GM19043 (cell line): Measurements from ENCODE around the gene PDE4D.
A peak's percentile ranks its signal among the peaks of the same experiment; 100 is the strongest.
"Not testable (repeated sequence)": the region's sequence is repeated elsewhere in the genome, so short reads cannot be mapped to it uniquely, and the experiment has no call there.

Source experiments
- ATAC-seq: cut with Tn5 transposase; IDR thresholded peaks from one replicate; pipeline ENCODE4 v1.9.1; 2021; ENCODE audit warnings: low read depth; ENCODE audit not compliant: unreplicated experiment

The PDE4D gene

GRCh38 chr5:59748036-59748663 lies 145.4 kb downstream of the PDE4D start:
- not testable (repeated sequence) for ATAC-seq

DNA sequence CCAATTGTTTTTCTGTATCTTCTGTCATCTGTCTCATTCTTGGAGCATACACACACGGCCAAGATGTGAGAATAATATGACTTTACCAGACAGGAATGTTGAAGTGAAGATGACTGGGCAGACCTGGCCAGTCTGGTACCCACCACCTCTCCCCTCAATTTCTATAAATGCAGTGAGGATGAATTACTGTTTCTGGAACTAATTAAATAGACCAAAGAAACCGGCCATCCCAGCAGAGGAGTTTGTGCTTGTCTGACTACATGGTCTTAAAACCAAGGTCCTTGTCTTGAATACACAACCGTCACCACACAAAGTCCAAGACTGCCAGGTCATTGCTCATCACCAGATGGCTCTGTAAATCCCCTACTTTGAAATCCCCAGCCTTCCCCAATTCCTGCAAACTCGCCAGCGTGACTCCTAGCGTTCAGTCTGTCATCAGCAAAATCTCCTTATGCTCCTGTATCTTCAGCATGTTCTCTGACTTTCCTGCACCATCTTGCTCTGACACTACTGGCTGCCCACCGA lies 147.2 kb downstream of the PDE4D start:
- ATAC-seq = no peak

GRCh38 chr5:59745415-59745863 lies 148.1 kb downstream of the PDE4D start:
- ATAC-seq = no peak

- ATAC-seq = no peak
Measured at GRCh38 chr5:59744531-59744992, 149.0 kb downstream of the PDE4D start.

DNA sequence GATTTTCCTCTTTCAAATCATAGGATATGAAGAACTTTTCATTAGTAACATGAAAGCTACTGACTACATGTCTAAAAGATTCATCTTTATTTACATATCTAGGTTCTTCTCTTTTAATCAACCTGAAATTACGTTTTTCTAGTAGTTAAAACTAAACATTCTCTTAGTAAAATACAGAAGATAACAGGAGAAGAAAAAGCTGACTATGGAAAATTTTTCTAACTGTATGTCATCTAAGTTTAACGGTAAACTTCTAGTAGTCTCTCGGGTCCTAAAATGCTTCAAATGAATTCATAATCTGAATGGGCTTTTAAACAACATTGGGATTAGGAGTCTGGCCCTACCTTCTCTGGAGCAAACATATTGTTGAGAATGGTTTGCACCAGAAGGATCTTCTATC lies 151.9 kb downstream of the PDE4D start:
- no peak for ATAC-seq

DNA sequence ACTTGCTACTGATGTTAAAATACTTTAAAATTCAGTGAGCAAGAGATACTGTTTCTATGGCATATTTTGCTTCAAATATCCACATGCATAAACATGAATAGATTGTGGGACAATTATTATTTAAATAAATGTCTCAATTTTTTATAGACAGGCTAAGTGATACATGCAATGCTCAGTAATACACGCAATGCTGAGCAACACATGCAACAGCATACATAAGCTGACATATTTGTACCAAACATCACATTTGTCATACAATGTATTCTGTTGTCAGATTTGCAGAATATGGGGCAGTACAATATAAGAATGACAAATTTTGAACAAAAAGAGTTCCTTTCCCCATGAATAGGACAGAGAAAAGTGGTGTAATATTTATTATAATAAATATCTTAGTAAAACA lies 155.5 kb downstream of the PDE4D start:
- no peak for ATAC-seq

- ATAC-seq = no peak
Measured at GRCh38 chr5:59732806-59733205, 160.7 kb downstream of the PDE4D start.

DNA sequence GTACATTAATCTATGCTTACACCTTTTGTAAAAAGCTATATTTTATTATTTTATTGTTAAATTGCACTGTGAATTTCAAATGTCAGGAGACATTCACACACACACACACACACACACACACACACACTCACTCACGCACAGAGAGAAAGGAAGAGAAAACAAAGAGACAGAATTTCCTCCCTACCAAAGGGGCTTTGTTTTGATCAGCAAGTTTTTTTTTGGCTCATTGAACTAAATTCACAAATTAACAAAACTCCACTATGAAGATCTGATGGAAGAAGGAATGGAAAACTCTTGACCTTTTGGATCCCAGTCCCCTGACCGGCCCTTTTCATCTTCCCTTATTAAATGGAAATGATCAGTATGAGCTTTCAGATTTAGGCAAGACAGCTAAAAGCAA lies 161.2 kb downstream of the PDE4D start:
- ATAC-seq = no peak

DNA sequence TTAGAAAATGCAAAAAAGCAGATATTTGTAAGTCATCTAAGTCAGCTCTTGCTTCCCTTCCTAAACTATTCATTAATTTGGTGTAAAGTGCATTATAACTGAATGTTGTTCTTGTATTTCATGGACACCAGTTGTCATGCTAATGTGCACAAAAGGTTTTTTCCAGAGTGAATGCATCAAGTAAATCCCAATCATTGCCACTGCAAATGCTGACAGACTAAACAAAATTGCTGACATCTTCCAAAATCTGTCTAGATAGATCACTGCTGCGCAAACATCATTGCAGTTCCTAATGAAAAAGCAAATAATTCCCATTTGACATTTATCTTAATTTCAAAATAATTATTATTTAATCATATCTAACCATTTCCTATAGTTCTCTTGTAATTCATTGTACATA lies 161.7 kb downstream of the PDE4D start:
- no peak for ATAC-seq

DNA sequence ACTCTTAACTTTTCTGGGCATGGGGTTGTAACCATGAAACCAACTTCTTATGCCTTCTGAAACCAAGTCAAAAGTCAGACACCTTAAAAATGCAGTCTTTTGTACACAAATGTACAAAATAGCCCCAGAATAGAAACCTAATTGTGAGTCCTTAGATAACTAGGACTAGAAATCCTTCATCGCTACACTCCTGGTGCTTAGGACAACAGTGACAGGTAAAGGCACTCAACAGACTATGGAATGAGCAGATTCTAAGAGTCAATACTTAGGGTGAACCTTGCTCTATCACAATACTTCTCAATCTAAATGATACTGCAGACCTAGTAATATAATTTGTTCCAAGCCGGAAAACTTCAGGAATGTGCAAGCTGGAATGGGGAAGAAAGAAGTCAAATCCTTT lies 163.7 kb downstream of the PDE4D start:
- ATAC-seq = no peak

DNA sequence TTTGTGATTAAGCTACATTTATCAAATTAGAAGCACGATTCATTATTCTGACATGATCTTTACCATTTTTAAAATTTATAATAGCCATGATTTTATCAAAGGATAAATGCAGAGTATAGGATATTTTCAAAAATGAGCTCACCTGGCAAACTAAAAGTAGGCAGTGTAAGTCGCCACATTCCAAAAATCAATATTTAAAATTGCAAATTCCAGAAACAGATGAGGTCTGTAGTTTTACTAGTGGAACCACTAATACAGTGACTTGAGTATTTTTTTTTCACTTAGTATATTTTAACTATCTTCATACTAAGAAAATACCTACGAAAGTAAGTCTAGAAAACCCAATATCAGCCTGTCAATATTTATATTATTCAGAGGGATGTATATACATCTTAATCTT lies 164.2 kb downstream of the PDE4D start:
- no peak for ATAC-seq

DNA sequence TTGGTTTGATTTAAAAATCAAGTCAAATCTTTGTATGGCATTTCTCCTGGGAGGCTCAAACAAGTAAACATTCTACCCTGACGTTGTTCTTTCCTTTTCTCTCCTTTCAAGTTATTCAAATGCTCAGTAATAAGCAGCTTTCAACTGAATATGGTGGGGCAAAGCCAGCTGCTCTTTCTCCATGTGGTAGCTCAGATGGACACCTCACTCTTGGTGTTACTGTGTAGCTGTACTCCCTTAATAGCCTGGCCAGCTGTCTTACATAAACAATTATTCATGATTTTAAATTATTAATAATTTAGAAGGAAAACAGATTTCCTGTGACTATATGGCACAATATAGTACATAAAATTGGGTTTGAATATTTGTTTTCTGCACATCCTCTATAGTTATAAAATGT lies 165.2 kb downstream of the PDE4D start:
- ATAC-seq = no peak

- no peak for ATAC-seq
Measured at GRCh38 chr5:59727186-59727585, 166.3 kb downstream of the PDE4D start.

DNA sequence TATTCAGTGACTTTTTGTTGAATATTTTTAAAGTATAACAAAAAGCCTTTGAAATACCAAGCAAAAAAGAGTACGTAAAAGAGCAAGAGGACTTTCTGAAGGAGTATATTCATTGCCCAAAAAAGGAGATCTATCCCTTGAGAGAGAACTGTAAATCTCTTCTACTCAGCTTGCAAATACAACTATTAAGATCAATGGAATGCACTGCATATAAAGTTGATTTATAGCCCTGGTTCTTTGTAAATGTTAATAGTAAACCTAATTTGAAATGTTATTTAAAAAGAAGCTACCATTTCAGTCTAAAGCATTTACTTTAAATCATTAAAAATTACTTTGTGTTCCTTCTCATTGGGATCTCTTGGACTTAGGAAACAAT lies 168.1 kb downstream of the PDE4D start:
- ATAC-seq = no peak

- peak; percentile 98 for ATAC-seq
Measured at GRCh38 chr5:59724482-59725391, 168.8 kb downstream of the PDE4D start.

DNA sequence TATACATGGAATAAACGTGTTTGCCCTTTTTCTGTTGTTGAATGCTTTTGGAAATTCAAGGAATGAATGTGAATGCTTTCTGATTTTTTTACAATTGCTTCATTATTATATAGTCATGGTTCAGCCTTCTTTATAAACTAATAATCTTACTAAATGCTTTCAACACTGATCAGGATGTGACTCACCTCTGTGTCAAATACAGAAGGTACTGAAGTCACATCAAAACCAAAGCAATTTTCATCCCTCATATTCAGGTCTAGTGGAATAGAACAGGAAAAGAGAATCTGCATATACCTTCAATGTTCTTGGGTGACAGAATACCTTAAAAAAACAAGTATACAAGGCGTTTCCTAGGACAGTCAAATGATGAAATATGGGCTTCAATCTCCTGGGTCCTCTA lies 170.7 kb downstream of the PDE4D start:
- ATAC-seq = no peak

- ATAC-seq = no peak
Measured at GRCh38 chr5:59721741-59722140, 171.8 kb downstream of the PDE4D start.

GRCh38 chr5:59720063-59720462 lies 173.5 kb downstream of the PDE4D start:
- no peak for ATAC-seq

DNA sequence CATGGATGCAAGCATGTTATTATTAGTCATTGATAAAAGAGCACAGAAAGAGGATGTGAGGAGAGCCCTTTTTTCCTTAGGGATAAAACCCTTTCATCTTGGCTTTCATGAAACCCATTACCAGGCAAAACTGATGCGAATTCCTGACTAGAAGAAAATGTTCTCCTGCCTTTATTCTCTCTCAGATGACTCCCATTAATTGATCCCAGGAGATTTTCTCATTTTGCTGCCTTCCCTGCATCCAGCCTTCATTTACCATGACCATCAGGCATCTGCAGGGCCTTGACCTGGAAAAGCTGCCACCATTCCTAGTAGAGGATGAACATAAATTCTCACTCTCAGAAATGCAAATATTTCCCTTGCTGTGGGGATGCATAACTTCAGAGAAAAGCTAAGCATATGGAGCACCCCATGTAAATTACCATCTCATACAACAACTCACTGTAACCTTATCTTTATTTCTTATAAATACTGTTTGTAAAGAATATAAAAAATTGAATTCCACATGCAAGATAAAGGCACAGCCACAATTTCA lies 176.5 kb downstream of the PDE4D start:
- no peak for ATAC-seq

GRCh38 chr5:59716029-59716428 lies 177.5 kb downstream of the PDE4D start:
- no peak for ATAC-seq

DNA sequence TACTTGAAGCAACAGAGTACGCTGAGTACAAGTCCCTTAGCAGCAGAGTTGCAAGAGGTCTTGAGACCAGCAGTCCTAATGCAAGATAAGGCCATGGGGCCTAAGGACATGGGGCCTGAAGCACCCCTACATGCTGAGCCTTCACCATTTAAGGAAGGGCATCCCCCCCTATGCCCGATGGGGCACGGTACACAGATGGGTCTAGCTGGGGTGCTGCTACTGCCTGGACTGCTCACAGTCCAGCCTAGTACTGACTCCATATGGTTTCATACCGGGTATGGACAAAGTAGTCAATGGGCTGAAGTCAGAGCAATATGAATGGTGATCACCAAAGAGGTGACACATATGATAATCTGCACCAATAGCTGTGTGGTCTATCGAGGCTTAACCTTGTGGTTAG lies 178.3 kb downstream of the PDE4D start:
- no peak for ATAC-seq

- no peak for ATAC-seq
Measured at GRCh38 chr5:59713498-59713844, 180.1 kb downstream of the PDE4D start.
